Panc1 (cell line): ENCODE data around the gene ARHGAP44. TPM values are rescaled to one million over a fixed set of nuclear protein-coding genes. Genes with fewer than 3 reads are reported as not detected.

Source experiments
- ATAC-seq: fragments of 200-7000 bp; cut with Tn5 transposase; 2 replicates; pipeline ENCODE4 v1.9.1; 2020; ENCODE audit warnings: mild to moderate bottlenecking, moderate library complexity
- BruUV-seq: library from RNA; stranded (reverse); fragments of 400-500 nt; replicated peaks from 2 replicates; lab custom pipeline; 2021; lab: Mats Ljungman, UMichigan
- CTCF ChIA-PET: fragments of 300-600 bp; sonication (Branson Sonifier 250); formaldehyde crosslinking; loops from one replicate; lab custom pipeline; 2022; ENCODE audit warnings: antibody characterized with exemption; lab: Charles Lee
- POLR2A ChIA-PET: fragments of 300-600 bp; sonication (Branson Sonifier 250); formaldehyde crosslinking; loops from one replicate; lab custom pipeline; 2022; ENCODE audit warnings: antibody characterized with exemption; lab: Charles Lee
- DNase-seq: peaks from one replicate; pipeline ENCODE4 v3.0.0-alpha.2; 2010; ENCODE audit warnings: low read depth, low spot score
- H3K27ac ChIP-seq: 2 replicates; pipeline ENCODE4 v1.5.1; 2011; ENCODE audit warnings: mild to moderate bottlenecking, low read length, inconsistent platforms
- H3K27me3 ChIP-seq: fragments of 200-500 bp; sonication (Bioruptor generic); 2 replicates; pipeline ENCODE4 v1.6.0; 2014; ENCODE audit warnings: low read length, inconsistent platforms; ENCODE audit not compliant: control insufficient read depth, insufficient read depth
- H3K36me3 ChIP-seq: fragments of 200-500 bp; sonication (Bioruptor generic); 2 replicates; pipeline ENCODE4 v1.5.1; 2014; ENCODE audit warnings: inconsistent platforms, mild to moderate bottlenecking, low read length, moderate library complexity; ENCODE audit not compliant: control insufficient read depth, insufficient read depth
- H3K4me1 ChIP-seq: 2 replicates; pipeline ENCODE4 v1.5.1; 2011; ENCODE audit warnings: inconsistent platforms, mild to moderate bottlenecking, low read length, moderate library complexity; ENCODE audit not compliant: control insufficient read depth, insufficient read depth
- H3K4me3 ChIP-seq, 2 experiments: 2 replicates each; pipeline ENCODE4 v1.5.1; 2011 to 2012; ENCODE audit warnings: low read depth in 2 of 2, low read length in 2 of 2, mild to moderate bottlenecking in 2 of 2, inconsistent platforms in 1 of 2, moderate library complexity in 1 of 2
- H3K9me3 ChIP-seq: fragments of 200-500 bp; sonication (Bioruptor generic); 2 replicates; pipeline ENCODE4 v1.5.1; 2014; ENCODE audit warnings: low read depth, mild to moderate bottlenecking, inconsistent platforms, low read length, moderate library complexity; ENCODE audit not compliant: control insufficient read depth, insufficient read depth
- CTCF ChIP-seq: fragments of 450-650 bp; IDR thresholded peaks from 2 replicates; pipeline ENCODE4 v1.5.1; 2017; ENCODE audit warnings: mild to moderate bottlenecking
- POLR2AphosphoS5 ChIP-seq: IDR thresholded peaks from 2 replicates; pipeline ENCODE4 v1.6.1; 2012; ENCODE audit warnings: mild to moderate bottlenecking, low read depth, low read length, moderate library complexity
- SIN3A ChIP-seq: IDR thresholded peaks from 2 replicates; pipeline ENCODE4 v1.6.1; 2012; ENCODE audit warnings: low read depth, mild to moderate bottlenecking, low read length, moderate library complexity, borderline replicate concordance; ENCODE audit not compliant: insufficient read depth
- TCF7L2 ChIP-seq: IDR thresholded peaks from 2 replicates; pipeline ENCODE4 v1.6.1; 2011; ENCODE audit warnings: mild to moderate bottlenecking, low read depth, low read length, inconsistent platforms
- in situ Hi-C: cut with HindIII; loops from 2 replicates; pipeline ENCODE4 v1.10.0; 2016; ENCODE audit warnings: low sequenced_read_pairs, low pct_unique_long_range_greater_than_20kb
- intact Hi-C: fragments of 100-400 bp; cut with micrococcal nuclease; formaldehyde crosslinking; loops from one replicate; pipeline ENCODE4 v1.10.0; 2022; ENCODE audit not compliant: unreplicated experiment
- total RNA-seq: library from RNA; stranded (reverse); gene quantifications from one replicate; pipeline ENCODE4 v1.2.1, GENCODE V29; 2021; ENCODE audit not compliant: unreplicated experiment
- TF ChIP-seq, protein P1 (sequence below), 2 experiments: IDR thresholded peaks; 2 replicates each; pipeline ENCODE4 v1.6.1; 2011 to 2012; ENCODE audit warnings: low read depth in 2 of 2, control low read depth in 1 of 2, low read length in 1 of 2, mild to moderate bottlenecking in 1 of 2, moderate library complexity in 1 of 2; ENCODE audit not compliant: insufficient read depth in 1 of 2

ARHGAP44 gene
- total RNA-seq, 1 experiment from 2014 or later, result 0.80 TPM

- H3K4me1 ChIP-seq, result no peaks in the 10 kb centered on the region
- ATAC-seq, result no peak
- POLR2A ChIA-PET, result no interaction called here
- CTCF ChIA-PET, result no interaction called here
- DNase-seq, result no peak
- no peaks in the 10 kb centered on the region for H3K27me3 ChIP-seq
- H3K27ac ChIP-seq, result no peak overlapping the region
- no peak for TF ChIP-seq TCF7L2
- TF ChIP-seq POLR2AphosphoS5, result no peak
- TF ChIP-seq SIN3A, result no peak
- TF ChIP-seq, protein P1, sequence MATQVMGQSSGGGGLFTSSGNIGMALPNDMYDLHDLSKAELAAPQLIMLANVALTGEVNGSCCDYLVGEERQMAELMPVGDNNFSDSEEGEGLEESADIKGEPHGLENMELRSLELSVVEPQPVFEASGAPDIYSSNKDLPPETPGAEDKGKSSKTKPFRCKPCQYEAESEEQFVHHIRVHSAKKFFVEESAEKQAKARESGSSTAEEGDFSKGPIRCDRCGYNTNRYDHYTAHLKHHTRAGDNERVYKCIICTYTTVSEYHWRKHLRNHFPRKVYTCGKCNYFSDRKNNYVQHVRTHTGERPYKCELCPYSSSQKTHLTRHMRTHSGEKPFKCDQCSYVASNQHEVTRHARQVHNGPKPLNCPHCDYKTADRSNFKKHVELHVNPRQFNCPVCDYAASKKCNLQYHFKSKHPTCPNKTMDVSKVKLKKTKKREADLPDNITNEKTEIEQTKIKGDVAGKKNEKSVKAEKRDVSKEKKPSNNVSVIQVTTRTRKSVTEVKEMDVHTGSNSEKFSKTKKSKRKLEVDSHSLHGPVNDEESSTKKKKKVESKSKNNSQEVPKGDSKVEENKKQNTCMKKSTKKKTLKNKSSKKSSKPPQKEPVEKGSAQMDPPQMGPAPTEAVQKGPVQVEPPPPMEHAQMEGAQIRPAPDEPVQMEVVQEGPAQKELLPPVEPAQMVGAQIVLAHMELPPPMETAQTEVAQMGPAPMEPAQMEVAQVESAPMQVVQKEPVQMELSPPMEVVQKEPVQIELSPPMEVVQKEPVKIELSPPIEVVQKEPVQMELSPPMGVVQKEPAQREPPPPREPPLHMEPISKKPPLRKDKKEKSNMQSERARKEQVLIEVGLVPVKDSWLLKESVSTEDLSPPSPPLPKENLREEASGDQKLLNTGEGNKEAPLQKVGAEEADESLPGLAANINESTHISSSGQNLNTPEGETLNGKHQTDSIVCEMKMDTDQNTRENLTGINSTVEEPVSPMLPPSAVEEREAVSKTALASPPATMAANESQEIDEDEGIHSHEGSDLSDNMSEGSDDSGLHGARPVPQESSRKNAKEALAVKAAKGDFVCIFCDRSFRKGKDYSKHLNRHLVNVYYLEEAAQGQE (IDR thresholded peaks at IDR 0.05; ENCODE audit: insufficient read depth in 1 of 2, low read depth in 2 of 2, low read length in 1 of 2), result no peak
- TF ChIP-seq CTCF, result no peak
- H3K9me3 ChIP-seq, result no peaks in the 10 kb centered on the region
- no TSS peak for BruUV-seq
- H3K36me3 ChIP-seq, result no peaks in the 10 kb centered on the region
- no peak overlapping the region for H3K4me3 ChIP-seq
- in situ Hi-C loops, result no loop called here
- intact Hi-C loops, result no loop called here
These were observed 163.9 kb downstream of the ARHGAP44 start for GRCh38 chr17:12953156-12953555.

DNA sequence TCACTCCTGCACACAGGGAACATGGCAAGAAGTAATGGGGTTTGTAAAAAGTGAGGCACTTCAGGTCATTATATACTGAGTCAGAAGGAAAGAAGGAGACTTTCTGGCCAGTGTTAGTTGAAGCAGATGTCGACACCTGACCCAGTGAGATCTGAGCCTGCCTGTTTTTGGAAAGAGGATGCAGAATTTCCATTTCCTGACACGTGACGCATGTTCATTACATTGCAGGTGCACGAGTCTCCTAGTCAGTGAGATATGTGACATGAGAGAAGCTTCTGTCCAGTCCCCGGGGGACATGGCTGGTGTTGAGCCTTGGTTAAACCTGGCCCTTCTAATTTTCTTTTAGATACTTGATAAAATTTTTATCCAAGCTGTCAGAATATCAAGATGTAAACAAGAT lies 166.2 kb downstream of the ARHGAP44 start:
- Histone ChIP-seq H3K27me3 (no peaks in the 10 kb centered on the region), H3K4me1 (no peaks in the 10 kb centered on the region), H3K27ac (no peak overlapping the region), H3K9me3 (no peaks in the 10 kb centered on the region), H3K4me3 (no peak overlapping the region), H3K36me3 (no peaks in the 10 kb centered on the region)
- intact Hi-C loops (no loop called here), in situ Hi-C loops (no loop called here)
- BruUV-seq, result no TSS peak
- no peak for TF ChIP-seq SIN3A
- TF ChIP-seq CTCF, result no peak
- TF ChIP-seq, protein P1 (IDR thresholded peaks at IDR 0.05; ENCODE audit: insufficient read depth in 1 of 2, low read depth in 2 of 2, low read length in 1 of 2), result no peak
- no peak for TF ChIP-seq TCF7L2
- no peak for TF ChIP-seq POLR2AphosphoS5
- ATAC-seq (no peak), DNase-seq (no peak)
- ChIA-PET CTCF (no interaction called here), POLR2A (no interaction called here)
